Stimulated activated CD4-positive, alpha-beta T cell treated with anti-CD3 and anti-CD28 coated beads, Interleukin-15, amount 100 ng/mL, for 24 hours (primary cell): ENCODE measurements around the gene PDS5A.
"Not testable (repeated sequence)": the region's sequence is repeated elsewhere in the genome, so short reads cannot be mapped to it uniquely, and the experiment has no call there.

Experiments used
- DNase-seq: peaks from one replicate; pipeline ENCODE4 v3.0.0-alpha.2; 2020

The PDS5A gene

GRCh38 chr4:39950861-39951481, 26.7 kb downstream of the PDS5A start:
- DNase-seq: no peak

GRCh38 chr4:39947963-39948362, 29.7 kb downstream of the PDS5A start:
- no peak for DNase-seq

DNA sequence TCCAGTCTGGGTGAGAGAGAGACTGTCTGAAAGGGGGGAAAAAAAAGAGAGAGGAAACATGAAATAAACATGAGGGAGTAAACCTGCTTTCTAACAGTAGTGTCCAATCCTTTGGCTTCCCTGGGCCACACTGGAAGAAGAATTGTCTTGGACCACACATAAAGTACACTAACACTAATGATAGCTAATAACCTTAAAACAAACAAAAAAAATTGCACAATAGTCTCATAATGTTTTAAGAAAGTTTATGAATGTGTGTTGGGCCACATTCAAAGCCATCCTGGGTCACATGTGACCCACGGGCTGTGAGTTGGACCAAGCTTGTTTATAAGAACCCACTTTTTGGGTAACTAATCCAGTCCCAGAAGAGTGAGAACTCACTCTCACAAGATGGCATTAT, 30.3 kb downstream of the PDS5A start:
- no peak for DNase-seq

- DNase-seq: not testable (repeated sequence)
These were observed 33.5 kb downstream of the PDS5A start for GRCh38 chr4:39944245-39944644.

GRCh38 chr4:39942507-39942906, 35.2 kb downstream of the PDS5A start:
- no peak for DNase-seq

DNA sequence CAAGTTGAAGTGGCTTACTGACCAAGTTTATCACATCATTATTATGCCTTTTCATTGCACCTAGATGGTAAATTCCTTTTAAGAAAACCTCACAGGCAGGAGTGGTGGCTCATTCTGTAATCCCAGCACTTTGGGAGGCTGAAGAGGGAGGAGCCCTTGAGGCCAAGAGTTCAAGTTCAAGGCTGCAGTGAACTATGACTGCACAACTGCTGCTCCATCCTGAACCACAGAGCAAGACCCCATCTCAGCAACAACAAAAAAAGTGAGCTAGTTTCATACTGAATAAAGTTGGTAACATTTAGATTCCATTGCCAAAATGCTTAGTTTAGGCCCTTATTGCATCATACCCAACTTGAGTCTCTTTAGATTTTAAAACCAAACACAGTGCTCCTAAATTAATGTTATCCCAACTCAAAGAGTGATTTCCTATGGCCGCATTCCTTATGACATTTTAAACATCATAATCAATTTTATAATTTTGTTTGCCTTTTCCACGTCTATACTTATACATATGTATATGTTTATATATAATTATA, 36.0 kb downstream of the PDS5A start:
- no peak for DNase-seq

GRCh38 chr4:39937683-39938268, 39.9 kb downstream of the PDS5A start:
- DNase-seq: no peak

GRCh38 chr4:39936565-39937418, 40.9 kb downstream of the PDS5A start:
- no peak for DNase-seq

DNA sequence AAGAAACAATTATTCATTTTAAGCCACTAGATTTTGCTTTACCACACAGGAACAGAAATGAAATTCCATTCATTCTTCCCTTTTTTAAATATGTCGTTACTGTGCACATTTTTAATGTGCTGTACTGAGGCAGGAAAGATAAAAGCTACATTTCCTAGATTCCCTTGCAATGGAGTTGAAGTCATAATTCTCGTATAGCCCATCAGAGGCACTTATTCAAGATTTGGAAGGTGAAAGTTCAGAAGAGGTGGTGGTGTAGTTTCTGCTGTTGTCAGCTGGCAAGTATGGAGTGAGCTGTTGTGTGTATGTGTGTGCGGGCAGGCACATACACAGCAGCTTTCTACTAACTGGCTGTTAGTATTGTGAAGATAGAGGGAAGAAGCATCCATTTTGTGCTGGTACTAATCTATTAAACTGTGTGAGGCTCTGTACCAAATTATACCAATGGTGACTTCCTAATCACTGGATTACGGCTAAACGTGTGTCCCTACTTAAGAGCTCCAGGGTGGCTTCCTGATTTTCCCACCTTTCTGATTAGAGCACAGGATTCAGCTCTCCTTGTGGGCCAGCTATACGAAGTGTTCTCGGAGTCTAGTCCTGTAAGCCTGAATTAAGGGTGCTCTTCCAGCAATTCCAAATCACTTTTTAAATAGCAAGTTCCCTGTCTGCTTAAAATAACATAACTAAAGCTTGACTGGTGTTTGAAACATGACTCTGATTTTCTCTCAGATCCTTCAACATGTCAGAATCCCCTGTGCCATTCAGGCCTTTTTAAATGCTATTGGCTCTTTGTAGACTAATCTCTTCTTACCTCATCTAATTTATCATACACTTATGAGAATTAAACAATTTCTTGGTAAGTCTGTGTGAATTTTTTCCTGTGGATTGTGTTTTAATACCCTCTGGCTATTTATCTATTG, 43.8 kb downstream of the PDS5A start:
- no peak for DNase-seq

GRCh38 chr4:39932776-39933402, 44.8 kb downstream of the PDS5A start:
- no peak for DNase-seq

- DNase-seq: no peak
These were observed 46.2 kb downstream of the PDS5A start for GRCh38 chr4:39931441-39931901.

DNA sequence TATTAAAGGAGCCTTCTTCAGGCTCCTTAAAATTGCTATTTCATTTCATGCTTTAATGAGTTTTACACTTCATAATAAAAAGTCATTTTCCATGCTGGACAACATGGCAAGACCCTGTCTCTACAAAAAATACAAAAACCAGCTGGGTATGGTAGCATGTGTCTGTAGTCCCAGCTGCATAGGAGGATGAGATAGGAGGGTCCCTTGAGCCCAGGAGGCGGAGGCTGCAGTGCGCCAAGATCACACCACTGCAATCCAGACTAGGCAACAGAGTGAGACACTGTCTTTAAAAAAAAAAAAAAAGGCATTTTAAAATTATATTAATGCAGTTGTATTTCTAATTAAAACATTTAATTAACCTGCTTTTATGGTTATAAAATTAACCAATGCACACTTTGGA, 49.2 kb downstream of the PDS5A start:
- no peak for DNase-seq

DNA sequence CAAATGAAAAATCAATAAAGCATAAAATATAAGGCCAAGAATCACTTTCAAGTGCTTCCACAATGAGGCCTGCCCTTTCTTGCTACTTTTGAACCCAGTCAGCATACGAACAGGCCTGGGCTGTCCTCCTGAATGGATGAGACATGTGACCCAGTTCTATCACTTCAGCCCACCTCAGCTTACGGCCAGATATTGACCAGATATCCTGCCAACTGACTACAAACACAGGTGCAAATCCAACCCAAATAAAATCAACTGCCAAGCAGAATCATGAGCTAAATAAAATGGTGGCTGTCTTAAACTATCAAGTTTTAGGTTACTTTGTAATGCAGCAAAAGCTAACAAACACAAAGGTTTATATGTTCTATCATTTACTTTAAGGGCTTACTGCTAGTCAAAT, 53.7 kb downstream of the PDS5A start:
- no peak for DNase-seq

DNA sequence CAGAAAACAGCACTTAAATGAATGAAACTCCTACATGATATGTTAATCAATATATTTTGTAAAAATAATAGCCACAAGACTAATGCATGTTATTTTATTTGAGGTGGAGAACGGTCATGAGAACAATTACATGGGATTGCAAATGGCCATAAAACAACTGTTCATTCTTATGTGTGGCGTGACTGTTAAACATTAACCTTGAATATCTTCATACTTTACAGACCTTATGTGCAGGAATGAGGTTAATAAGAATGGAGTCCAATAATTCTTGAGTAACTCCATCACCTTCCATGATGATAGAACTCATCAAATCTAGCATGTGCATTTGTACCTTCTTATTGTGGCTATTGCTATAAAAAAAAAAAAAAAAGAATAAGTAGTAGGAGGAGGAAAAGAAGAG, 55.3 kb downstream of the PDS5A start:
- DNase-seq: no peak

DNA sequence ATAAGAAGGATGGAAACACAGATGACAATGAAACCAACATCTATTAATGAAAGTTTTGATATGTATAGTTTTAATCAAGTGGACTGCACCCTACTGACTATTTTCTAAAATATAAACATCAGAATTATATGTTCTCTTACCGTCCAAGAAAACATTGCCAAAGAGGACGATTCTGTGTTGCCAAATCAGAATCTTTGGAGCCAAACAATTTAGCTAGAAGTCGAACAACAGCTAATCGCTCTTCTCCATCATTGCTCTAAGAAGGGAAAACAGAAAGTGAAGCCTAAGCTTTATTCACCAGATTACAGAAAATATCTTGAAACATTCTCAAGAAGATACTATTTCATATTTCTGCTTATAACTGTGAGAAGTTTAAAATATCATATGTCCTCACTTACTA, 64.2 kb downstream of the PDS5A start:
- DNase-seq: no peak

DNA sequence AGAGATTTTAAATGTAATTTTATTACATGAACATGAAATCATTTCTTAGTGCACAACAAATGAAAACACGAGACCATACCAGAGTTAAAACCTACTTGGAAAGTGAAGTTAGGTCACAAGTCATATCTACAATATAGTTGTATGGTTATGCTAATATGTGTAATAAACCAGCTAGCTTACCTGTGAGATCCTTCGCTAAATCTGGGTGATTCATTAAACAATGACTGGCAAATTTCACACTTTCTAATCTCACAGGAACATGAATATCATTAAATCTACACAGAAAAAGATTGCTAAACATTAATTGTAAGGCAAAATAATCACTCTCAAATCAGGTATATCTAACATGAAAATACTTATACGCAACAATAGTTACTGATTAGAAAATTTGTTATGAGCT, 67.6 kb downstream of the PDS5A start:
- no peak for DNase-seq

DNA sequence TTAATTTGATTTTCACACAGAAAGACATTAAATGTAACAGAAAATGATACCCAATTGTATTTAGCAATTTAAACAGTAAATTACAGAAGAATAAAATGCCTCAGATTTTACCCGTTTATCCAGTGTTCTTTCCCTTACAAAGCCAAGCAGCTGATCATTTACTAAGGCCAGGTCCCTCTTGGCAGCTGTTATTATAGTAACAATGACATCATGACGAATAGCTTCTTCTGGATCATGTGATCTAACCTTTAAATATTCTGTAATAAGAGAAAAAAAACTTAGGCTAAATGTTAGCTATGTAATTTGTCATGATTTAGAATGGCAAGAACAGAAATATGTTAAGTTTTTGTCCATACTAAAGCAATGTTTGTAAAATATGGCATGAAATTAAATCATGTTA, 69.4 kb downstream of the PDS5A start:
- DNase-seq: no peak

GRCh38 chr4:39905656-39906055, 72.1 kb downstream of the PDS5A start:
- DNase-seq: no peak

DNA sequence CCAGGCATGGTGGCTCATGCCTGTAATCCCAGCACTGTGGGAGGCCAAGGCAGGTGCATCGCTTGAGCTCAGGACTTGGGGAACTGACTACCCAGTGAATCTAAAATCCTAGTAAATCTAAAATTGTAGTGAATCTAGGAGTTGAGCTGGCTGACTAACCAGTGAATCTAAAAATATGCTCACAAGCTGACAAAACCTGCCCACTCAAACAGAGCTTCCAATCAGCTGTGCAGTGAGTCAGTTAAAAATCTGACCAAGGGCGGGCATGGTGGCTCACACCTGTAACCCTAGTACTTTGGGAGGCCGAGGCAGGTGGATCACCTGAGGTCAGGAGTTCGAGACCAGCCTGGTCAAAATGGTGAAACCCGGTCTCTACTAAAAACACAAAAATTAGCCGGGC, 72.7 kb downstream of the PDS5A start:
- not testable (repeated sequence) for DNase-seq

- no peak for DNase-seq
These were observed 76.7 kb downstream of the PDS5A start for GRCh38 chr4:39900966-39901365.

DNA sequence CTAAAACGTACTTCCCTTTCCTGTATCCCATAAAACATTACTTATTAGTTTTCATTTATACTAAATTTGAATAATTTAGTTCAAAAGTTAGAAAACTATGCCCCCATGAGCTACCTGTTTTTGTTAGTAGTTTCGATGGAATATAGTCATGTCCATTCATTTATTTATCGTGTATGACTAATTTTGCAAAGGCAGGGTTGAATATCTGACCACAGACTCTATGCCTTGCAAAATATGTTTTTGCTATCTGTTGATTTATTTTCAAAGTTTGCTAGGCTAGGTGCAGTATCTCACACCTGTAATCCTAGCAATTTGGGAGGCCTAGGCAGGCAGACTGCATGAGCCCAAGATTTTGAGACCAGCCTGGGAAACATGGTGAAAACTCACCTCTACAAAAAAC, 78.4 kb downstream of the PDS5A start:
- DNase-seq: no peak

- DNase-seq: no peak
These were observed 79.7 kb downstream of the PDS5A start for GRCh38 chr4:39898015-39898414.
